ENCODE measurements around the gene AVEN.

DNA sequence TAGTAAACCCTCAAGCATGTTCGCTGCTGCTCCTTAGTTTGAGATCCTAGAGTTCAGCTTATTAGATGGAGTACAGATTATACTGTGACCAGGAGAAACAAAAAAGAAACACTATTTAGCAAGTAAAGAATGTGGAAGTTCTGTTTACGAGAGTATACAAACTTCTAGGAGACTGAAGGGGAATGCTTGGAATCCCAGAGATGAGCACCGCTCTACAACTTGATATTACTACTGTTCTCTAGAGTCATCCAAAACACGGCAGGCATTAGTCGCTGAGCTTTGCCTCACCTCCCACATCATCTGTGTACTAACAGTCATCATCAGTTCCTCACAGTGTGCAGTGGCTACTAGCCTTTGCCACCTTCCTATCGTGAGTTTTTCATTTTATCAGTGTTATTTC, 192.1 kb downstream of the AVEN start:
- TF ChIP-seq, protein P1, sequence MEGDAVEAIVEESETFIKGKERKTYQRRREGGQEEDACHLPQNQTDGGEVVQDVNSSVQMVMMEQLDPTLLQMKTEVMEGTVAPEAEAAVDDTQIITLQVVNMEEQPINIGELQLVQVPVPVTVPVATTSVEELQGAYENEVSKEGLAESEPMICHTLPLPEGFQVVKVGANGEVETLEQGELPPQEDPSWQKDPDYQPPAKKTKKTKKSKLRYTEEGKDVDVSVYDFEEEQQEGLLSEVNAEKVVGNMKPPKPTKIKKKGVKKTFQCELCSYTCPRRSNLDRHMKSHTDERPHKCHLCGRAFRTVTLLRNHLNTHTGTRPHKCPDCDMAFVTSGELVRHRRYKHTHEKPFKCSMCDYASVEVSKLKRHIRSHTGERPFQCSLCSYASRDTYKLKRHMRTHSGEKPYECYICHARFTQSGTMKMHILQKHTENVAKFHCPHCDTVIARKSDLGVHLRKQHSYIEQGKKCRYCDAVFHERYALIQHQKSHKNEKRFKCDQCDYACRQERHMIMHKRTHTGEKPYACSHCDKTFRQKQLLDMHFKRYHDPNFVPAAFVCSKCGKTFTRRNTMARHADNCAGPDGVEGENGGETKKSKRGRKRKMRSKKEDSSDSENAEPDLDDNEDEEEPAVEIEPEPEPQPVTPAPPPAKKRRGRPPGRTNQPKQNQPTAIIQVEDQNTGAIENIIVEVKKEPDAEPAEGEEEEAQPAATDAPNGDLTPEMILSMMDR (IDR thresholded peaks at IDR 0.05) = no peak
- TF ChIP-seq ZFX (IDR thresholded peaks at IDR 0.05; ENCODE audit: borderline replicate concordance) = no peak

Measured in 22Rv1 (cell line).